Stimulated activated CD4-positive, alpha-beta T cell treated with anti-CD3 and anti-CD28 coated beads, Interleukin-12 subunit alpha, Interleukin-12 subunit beta, amount 100 ng/mL, for 48 hours (primary cell): ENCODE results near the gene NELL2.
"Not testable (repeated sequence)": the region's sequence is repeated elsewhere in the genome, so short reads cannot be mapped to it uniquely, and the experiment has no call there.

Experiments
- DNase-seq, 3 donors: peaks; one replicate each; pipeline ENCODE4 v3.0.0-alpha.2; 2020; ENCODE audit warnings: low read depth in 2 of 3, low spot score in 1 of 3

NELL2 gene

GRCh38 chr12:44847888-44848702 lies 28.0 kb downstream of the NELL2 start:
- peak; percentile 29 to 52 (median 42) for DNase-seq

- DNase-seq = no peak
Measured at GRCh38 chr12:44847403-44847802, 28.7 kb downstream of the NELL2 start.

GRCh38 chr12:44846826-44847225 lies 29.3 kb downstream of the NELL2 start:
- DNase-seq = no peak

GRCh38 chr12:44842669-44843068 lies 33.4 kb downstream of the NELL2 start:
- DNase-seq = no peak

GRCh38 chr12:44839785-44840184 lies 36.3 kb downstream of the NELL2 start:
- no peak for DNase-seq

- no peak for DNase-seq
Measured at GRCh38 chr12:44837114-44837755, 38.9 kb downstream of the NELL2 start.

- DNase-seq = no peak
Measured at GRCh38 chr12:44835641-44836379, 40.3 kb downstream of the NELL2 start.

- DNase-seq = not testable (repeated sequence)
Measured at GRCh38 chr12:44834996-44835395, 41.1 kb downstream of the NELL2 start.

GRCh38 chr12:44833561-44833960 lies 42.6 kb downstream of the NELL2 start:
- no peak for DNase-seq

- DNase-seq = no peak
Measured at GRCh38 chr12:44830566-44831055, 45.5 kb downstream of the NELL2 start.

- no peak for DNase-seq
Measured at GRCh38 chr12:44829045-44829444, 47.1 kb downstream of the NELL2 start.

- no peak for DNase-seq
Measured at GRCh38 chr12:44827832-44828438, 48.2 kb downstream of the NELL2 start.

GRCh38 chr12:44821702-44822101 lies 54.4 kb downstream of the NELL2 start:
- DNase-seq = not testable (repeated sequence)

- DNase-seq = no peak
Measured at GRCh38 chr12:44819884-44820283, 56.2 kb downstream of the NELL2 start.

- no peak for DNase-seq
Measured at GRCh38 chr12:44817687-44818086, 58.4 kb downstream of the NELL2 start.

- no peak for DNase-seq
Measured at GRCh38 chr12:44816446-44817017, 59.6 kb downstream of the NELL2 start.

- peak in 1 of 3 donors; percentile 35 for DNase-seq
Measured at GRCh38 chr12:44812062-44812461, 64.1 kb downstream of the NELL2 start.

- no peak for DNase-seq
Measured at GRCh38 chr12:44804068-44804467, 72.0 kb downstream of the NELL2 start.

- no peak for DNase-seq
Measured at GRCh38 chr12:44795970-44796369, 80.1 kb downstream of the NELL2 start.

- DNase-seq = no peak
Measured at GRCh38 chr12:44788731-44789130, 87.4 kb downstream of the NELL2 start.

- no peak for DNase-seq
Measured at GRCh38 chr12:44780221-44780790, 95.8 kb downstream of the NELL2 start.
